GM21423 (cell line): ENCODE results near the gene GPER1.
"Not testable (repeated sequence)": the region's sequence is repeated elsewhere in the genome, so short reads cannot be mapped to it uniquely, and the experiment has no call there.

Experiments
- ATAC-seq: cut with Tn5 transposase; IDR thresholded peaks from one replicate; pipeline ENCODE4 v1.9.1; 2021; ENCODE audit warnings: mild to moderate bottlenecking, moderate library complexity; ENCODE audit not compliant: unreplicated experiment

The GPER1 gene

DNA sequence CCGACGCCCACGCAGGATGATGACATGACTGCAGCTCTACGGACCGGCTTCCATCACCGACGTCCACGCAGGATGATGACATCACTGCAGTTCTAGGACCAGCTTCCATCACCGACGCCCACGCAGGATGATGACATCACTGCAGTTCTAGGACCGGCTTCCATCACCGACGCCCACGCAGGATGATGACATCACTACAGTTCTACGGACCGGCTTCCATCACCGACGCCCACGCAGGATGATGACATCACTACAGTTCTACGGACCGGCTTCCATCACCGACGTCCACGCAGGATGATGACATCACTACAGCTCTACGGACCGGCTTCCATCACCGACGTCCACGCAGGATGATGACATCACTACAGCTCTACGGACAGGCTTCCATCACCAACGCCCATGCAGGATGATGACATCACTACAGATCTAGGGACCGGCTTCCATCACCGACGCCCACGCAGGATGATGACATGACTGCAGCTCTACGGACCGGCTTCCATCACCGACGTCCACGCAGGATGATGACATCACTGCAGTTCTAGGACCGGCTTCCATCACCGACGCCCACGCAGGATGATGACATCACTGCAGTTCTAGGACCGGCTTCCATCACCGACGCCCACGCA is 28.6 kb downstream of the GPER1 start:
- ATAC-seq = not testable (repeated sequence)

DNA sequence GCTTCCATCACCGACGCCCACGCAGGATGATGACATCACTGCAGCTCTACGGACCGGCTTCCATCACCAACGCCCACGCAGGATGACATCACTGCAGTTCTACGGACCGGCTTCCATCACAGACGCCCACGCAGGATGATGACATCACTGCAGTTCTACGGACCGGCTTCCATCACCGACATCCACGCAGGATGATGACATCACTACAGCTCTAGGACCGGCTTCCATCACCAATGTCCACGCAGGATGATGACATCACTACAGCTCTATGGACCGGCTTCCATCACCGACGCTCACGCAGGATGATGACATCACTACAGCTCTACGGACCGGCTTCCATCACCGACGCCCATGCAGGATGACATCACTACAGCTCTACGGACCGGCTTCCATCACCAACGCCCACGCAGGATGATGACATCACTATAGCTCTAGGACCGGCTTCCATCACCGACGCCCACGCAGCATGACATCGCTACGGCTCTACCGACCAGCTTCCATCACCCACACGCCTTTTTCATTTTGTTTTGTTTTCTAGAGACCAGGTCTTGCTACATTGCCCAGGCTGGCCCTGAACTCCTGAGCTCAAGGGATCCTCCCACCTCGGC is 29.5 kb downstream of the GPER1 start:
- no peak for ATAC-seq

DNA sequence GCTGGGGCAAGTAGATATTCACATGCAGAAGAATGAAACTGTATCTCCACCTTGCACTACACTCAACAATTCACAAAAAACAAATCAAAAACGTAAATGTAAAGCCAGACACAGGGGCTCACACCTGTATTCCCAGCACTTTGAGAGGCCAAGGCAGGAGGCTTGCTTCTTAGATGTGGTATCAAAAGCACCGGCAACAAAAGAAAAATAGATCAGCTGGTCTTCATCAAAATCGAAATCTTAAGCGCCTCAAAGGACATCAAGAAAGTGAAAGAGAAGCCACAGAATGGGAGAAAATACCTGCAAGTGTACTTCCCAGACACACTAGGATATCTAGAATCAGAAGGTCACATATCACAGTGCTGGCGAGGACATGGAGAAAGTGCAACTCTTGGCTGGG is 31.3 kb downstream of the GPER1 start:
- no peak for ATAC-seq

DNA sequence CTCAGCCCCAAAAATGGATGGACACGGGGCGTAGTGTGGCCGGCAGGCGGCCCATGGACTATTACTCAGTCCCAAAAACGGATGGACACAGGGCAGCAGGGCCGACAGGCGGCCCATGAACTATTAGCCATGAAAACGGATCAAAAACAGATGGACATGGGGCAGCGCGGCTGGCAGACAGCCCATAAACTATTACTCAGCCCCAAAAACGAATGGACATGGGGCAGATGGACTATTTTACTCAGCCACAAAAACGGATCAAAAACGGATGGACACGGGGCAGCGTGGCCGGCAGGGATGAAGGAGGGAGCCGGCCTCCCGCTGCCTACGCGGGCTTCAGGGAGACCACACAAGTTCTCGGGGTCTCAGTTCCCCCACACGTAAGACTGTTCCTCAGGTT is 32.9 kb downstream of the GPER1 start:
- ATAC-seq = no peak

DNA sequence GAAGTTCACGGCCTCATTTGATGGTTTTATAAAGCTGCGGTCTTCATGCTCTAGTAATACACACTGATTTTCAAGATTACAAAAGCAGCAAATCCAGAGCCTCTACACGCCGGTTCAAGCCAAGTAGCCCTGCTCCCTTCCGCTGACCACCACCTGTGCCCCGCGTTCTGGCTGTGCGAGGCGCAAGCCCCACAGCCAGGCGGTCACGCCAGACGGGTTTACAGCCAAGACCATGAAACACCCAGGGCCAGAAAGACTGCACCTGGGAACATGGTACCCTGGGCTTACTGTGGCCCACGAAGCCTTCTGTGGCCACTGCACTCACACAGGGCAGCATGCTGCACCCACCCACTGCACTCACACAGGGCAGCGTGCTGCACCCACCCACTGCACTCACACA is 33.6 kb downstream of the GPER1 start:
- no peak for ATAC-seq

DNA sequence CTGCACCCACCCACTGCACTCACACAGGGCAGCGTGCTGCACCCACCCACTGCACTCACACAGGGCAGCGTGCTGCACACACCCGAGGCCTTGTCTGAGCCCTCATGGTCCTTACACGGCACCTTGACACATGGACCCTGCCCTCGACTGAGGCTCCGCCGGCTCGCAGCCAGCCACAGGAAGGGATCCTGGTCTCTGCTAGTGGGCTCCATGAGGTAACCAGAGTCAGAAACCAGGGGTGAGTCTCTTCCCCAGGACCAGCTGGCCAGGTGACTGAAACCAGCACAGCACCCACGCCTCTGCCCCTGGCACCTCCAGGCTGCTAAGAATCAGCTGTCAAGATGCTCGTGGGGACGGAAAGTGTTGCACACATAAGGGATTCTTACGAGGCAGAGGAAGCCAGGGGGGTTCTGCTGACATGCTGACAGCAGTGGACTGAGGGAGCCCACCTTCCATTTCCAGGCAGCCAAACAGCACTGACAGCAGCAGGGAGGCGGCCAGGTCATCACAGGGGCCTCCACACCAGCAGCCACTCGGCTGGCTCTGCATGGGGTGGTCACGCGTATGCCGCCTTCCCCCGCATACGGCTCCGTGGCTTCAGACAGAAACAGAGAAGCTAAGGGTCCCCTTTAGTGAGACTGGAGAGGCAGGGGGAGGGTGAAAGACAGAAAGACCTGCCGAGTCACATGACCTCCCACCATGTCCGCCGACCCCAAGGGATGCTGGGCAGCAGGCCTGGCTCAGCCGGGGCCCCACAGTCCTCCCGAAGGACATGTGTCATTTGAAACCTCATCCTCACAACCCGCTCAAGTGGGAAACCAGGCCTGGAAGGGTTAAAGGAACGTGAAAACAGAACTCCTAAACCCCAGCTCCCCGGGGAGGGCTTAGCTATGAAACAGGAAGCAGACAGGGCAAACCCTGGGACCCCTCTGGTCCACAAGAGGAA is 34.2 kb downstream of the GPER1 start:
- ATAC-seq = no peak

DNA sequence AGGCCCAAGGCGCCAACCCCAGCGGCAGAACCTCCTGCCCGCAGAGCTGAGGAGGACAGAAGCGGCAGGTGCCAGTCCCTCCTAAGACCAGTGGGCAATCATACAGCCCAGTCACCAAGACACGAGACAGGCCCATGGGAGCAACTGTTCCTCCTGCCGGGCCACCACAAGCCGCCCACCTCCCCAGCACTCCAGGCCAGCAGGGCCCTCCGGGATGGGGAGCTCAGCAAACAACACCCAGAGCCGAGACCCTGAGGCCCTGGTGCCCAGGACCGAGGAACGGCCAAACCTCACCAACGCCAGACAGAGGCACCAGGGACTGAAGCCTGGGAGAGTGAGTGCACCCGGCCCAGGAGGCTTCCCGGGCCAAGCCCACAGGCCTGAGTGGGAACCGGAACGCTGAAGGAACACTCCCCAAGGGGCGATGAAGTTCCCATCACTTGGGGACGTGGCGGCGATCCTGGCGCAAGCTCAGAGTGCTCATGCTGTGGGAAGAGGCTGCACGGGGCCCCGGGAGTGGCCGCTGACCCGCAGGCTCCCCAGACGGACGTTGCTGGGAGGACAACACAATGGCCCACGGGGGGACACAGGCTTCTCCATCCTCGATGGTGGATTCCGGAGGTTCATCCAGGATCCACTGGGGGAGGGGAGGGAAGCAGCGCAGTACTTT is 35.1 kb downstream of the GPER1 start:
- ATAC-seq = no peak

DNA sequence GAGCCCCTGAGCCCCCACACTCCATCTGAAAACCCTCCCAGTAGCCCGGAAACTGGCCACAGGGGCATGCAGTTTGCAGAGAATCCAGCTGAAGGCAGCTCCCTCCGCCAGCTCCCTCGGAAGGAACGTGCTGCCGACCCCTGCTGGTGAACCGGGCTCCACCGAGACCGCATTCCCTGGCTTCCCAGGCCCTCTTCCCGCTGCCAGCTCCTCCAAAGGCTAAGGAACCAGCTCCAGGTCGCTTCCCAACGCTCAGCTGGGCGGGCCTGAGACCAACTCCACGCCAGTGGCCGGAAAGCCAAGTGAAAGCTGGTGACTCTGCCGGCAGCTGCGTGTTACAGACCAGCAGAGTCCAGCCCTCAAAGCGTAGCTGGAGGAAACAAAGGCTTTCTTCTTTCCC is 35.8 kb downstream of the GPER1 start:
- no peak for ATAC-seq

DNA sequence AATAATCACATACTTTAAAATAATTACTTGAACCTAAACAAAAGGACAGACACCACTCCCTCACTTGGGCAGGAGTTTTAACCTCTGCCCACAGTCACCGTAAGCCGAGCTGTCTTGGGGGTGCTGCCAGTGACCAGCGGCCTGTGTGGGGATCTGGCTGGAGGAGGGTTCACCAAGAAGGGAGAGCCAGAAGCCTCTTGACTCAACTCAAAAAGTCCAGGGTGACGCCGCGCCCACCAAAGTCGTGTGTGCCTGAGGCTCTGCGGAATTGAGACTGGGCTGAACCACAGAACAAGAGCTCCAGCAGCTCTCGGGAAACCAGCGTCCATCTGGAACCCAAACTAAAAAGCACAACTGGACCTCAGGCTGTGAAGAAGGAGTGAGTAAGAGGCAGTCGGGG is 36.3 kb downstream of the GPER1 start:
- ATAC-seq = no peak

DNA sequence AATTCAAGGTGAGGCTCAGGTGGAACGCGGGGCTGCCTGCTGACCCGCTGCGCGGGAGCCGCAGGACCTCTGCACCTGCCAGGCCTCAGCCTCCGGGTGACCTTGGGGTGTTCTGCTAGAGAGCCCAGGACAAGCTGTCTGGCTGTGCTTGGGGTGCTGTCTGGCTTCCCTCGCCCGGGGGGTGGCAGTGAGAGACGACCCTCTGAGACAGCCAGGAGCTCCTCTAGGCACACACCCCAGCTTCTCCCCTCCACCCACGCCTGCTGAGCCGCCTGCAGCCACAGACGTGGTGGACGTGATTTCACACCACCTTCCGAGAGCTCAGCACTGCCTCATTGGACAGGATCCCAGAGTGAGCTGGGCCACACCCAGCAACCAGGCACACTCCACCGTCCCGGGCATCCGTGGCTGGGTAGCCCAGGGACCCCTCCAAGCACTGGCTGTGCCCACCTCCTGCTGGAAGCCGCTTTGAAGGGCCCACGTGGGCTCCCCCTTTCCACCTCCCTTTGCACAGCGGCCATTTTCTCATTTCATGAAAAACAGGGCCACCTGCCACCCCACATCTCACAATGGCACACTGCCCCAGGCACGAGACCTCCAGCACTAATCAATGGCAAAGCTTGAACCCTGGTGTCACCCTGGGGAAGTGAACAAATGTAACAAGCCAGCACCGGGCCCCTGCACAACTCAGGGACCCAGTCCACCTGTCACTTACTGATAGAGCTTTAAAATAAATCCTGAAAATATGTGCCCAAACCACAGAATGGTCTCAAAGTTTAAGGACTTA is 37.1 kb downstream of the GPER1 start:
- ATAC-seq = no peak

DNA sequence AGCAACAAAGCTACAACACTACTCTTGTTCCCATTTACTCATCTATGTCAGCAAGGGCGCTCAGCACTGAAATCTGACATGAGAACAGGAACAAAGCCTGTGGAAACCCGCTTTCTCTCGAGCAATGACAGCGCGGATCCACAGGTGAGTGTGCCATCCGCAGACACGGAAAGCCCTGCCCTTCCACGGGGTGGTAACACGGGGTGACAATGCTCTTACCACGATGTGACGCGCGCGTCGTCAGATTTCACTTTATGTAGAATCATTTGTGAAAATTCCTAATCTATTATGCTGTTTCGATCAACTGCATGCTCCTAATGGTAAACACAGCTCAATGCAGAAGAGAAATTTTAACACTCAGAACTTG is 37.7 kb downstream of the GPER1 start:
- no peak for ATAC-seq

DNA sequence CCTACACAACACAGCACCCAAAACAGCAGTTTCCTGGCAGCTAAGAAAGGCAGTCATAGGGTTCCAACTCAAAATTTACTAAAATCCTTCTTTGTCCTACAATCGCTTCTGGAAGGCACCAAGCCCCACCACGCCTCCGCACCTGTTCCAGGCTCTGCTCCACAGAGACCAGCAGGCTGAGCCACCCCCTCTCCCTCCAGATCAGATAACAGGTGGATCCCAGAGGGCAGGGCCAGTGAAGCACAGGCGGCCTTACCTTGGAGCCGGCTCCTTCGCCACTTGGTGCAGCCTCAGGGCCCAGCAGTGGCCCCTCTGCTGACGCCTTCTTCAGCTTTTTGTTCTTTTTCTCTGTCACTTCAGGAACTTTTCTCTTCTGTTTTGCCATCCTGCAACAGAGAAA is 39.1 kb downstream of the GPER1 start:
- ATAC-seq = no peak

DNA sequence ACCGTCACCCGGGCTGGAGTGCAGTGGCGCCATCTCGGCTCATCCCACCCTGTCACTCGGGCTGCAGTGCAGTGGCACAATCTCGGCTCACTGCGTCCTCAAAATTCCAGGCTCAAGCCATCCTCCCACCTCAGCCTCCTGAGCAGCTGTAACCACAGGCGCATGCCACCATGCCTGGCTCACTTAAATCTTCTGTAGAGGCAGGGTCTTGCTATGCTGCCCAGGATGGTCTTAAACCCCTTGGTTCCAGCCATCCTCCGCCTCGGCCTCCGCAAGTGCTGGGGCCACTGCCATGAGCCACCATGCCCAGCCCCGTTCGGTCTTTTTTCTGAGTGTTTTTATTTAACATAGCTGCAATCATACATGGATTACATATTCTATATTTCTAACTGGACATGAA is 41.5 kb downstream of the GPER1 start:
- no peak for ATAC-seq

DNA sequence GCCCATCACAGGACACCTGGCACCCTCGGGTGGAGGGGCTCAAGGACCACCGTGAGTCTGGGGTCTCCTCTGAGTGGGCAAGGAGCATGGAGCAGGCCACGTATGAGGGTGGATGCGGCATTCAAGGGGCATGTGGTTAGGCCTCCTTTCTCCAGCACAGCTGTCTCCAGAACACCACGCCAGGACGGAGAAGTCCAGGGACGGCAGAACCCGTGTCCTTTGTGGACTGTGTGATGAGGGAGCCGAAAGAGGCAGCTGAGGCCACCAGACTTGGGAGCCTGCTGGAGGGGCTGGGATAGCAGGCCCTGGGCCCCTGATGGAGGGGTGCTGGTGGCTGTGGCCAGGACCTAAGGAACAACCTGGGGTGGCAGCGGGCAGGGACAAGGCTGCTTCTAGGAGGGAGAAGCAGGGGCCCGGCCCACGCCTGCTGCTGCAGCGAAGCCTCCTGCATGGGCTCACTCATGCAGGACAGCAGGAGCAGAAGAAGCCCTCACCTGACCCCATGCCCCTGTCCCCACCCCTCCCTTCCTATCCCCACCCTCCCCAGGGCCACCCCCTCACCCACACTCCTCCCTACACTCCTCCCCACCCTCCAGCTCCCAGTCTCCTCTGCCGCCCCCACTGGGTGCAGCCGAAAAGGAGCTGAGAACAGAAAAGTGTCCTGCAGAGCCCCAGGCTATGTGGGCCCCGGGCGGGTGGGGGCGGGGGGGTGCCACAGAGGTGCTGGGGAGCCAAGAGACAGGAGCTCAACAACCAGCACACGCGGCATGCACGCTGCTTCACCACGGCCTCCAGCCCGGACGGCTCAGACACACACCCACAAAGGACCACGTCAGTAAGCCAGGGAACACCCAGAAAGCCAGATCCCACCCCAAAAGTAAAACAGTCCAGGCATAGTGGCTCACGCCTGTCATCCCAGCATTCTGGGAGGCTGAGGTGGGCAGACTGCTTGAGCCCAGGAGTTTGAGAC is 42.4 kb downstream of the GPER1 start:
- no peak for ATAC-seq

DNA sequence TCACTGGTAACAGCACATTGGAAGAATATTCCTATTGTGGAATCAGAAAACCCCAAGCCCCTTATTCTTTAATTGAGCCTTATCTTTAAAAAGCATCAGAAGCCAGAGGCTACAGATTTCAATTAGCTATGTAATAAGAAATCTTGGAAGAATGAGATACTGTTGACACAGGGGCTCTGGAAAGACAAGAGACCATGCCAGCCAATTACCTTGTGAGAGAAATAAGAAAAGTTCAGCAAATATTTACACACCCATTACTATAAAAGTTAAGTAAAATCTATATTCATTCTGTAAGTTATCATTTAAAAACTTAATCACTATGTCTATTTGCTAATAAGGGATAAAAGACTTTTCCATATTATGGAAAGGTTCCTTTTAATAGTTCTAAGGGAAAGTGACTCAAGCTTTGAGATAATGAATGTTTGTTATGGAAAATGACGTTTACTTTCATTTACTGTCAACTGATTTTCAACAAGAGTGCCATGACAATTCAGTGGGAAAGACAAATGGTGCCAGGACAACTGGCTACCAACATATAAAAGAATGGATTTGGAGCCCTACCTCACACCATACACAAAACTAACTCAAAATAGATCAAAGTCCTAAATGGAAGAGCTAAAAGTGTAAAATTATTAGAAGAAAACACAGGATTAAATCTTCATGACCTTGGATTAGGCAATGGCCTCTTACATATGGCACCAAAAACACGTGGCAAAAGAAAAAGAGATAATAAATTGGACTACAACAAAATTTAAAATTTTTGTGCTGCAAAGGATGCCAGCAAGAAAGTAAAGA is 43.8 kb downstream of the GPER1 start:
- ATAC-seq = no peak

DNA sequence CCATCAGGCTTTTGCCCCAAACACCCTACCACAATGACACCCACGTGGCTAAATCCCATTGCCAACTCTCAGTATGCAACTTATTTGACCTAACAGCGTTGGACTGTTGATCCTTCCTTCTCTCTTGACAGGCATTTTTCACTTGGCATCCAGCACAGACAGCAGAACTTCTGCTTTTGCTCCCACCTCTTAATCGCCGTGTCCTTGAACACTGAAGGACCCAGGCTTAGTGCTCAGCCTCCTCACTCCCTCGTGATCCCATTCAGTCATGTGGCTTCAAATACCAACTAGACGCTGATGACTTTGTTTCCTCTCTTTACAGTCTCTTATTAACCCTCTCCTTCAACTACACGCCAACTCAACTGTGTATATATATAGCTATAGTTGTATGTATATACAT is 47.0 kb downstream of the GPER1 start:
- ATAC-seq = no peak

DNA sequence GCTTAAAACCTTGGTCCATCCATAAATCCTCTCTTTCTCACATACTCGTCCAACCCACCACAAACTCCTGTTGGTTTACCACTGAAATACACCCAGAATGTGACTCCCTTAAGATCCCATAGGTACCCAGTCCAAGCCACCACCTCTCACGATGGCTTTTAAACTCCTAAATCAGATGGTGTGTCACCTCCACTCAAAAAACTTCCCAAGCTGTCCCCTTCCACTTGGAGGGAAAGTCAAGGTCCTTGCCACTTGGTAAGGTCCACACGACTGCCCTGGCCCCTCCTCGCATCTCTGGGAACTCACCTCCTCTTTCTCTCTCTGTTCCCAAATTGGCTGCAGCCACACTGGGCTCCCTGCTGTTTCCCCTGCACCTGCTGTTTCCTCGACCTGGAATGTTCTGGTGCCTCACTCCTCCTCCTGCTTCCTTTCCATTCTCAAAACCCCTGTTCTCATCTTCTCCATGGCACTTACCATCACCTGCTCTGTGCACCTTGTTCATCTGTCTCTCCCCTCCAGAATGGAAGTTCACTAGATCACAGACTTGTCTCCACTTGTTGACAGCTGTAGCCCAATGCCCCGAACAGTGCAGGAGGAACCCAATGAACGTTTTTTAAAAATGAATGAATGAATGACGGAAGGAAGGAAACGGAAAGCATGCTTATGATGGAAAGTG is 49.1 kb downstream of the GPER1 start:
- ATAC-seq = no peak

DNA sequence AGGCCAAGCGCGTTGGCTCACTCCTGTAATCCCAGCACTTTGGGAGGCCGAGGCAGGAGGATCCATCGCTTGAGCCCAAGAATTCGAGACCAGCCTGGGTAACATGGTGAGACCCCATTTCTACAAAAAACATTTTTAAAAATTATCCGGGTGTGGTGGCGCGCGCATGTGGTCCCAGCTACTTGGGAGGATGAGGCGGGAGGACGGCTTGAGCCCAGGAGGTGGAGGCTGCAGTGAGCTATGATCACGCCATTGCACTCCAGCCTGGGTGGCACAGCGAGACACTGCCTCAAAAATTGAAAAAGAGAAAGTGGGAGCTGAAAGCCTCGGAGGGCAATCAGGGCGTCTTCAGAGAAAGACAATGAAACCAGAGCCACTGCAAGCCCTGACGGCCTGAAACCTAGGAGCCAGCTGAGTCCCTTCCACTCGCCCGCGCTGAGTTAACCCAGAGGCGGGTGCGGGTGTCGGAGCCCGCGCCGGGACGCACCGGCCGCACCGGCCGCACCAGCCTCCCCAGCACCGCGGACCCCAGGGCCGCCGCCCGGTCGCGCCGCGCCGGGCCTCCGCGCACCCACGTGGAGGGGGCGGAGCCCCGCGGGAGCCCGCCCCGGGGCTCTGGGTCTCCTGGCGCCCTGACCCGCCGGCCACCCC is 49.7 kb downstream of the GPER1 start:
- peak; percentile 64 for ATAC-seq
